SU-DHL-6 (cell line): ENCODE measurements around the gene ATP13A3.

ENCODE experiments used
- EZH2phosphoT487 ChIP-seq: fragments of 200-600 bp; sonication (generic), shearing (Covaris generic); conservative IDR thresholded peaks from 2 replicates; pipeline ENCODE4 v1.6.1; 2018; ENCODE audit warnings: mild to moderate bottlenecking, antibody characterized with exemption, low read length, moderate library complexity, mixed read lengths
- TF ChIP-seq, protein P1 (sequence below): fragments of 200-600 bp; sonication (generic); IDR thresholded peaks from one replicate; pipeline ENCODE4 v1.5.1; 2017; ENCODE audit warnings: antibody characterized with exemption, mild to moderate bottlenecking, low read length, moderate library complexity; ENCODE audit not compliant: insufficient read depth, poor library complexity, severe bottlenecking

DNA sequence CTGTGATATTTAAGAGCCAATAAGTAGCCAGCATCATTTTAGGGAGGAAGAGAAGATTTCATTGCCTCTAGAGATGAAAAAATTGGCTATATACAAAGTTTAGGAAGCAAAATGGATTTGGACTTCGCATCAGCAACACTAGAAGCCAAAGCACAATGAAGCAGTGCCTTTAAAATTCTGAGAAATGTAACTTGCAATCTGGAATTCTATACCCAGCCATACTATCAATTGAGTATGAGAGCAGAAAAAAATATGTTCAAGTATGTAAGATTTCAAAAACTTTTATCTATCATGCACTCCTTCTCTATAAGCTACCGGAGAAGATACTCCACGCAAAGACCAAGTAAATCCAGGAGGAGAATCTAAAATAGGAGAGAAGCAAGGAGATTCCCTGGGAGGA is 47.4 kb upstream of the ATP13A3 start:
- TF ChIP-seq, protein P1, sequence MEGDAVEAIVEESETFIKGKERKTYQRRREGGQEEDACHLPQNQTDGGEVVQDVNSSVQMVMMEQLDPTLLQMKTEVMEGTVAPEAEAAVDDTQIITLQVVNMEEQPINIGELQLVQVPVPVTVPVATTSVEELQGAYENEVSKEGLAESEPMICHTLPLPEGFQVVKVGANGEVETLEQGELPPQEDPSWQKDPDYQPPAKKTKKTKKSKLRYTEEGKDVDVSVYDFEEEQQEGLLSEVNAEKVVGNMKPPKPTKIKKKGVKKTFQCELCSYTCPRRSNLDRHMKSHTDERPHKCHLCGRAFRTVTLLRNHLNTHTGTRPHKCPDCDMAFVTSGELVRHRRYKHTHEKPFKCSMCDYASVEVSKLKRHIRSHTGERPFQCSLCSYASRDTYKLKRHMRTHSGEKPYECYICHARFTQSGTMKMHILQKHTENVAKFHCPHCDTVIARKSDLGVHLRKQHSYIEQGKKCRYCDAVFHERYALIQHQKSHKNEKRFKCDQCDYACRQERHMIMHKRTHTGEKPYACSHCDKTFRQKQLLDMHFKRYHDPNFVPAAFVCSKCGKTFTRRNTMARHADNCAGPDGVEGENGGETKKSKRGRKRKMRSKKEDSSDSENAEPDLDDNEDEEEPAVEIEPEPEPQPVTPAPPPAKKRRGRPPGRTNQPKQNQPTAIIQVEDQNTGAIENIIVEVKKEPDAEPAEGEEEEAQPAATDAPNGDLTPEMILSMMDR, result no peak
- TF ChIP-seq EZH2phosphoT487, result no peak
